OCI-LY1 (cell line): ENCODE measurements around the gene PER1.

Experiments
- CTCF ChIP-seq: fragments of 200-600 bp; sonication (generic), shearing (Covaris generic); IDR thresholded peaks from 2 replicates; pipeline ENCODE4 v1.5.1; 2017; ENCODE audit warnings: mild to moderate bottlenecking, antibody characterized with exemption, low read length, moderate library complexity, mixed read lengths
- EZH2 ChIP-seq: fragments of 200-600 bp; sonication (generic), shearing (Covaris generic); IDR thresholded peaks from 2 replicates; pipeline ENCODE4 v1.8.0; 2017; ENCODE audit warnings: borderline replicate concordance, mixed run types, mild to moderate bottlenecking, antibody characterized with exemption, low read length, moderate library complexity, mixed read lengths

GRCh38 chr17:8159032-8159400 is 6.8 kb upstream of the PER1 start:
- TF ChIP-seq CTCF (no peak), EZH2 (no peak)
